GM19099 (cell line): ENCODE results near the gene KHSRP.

Experiments
- POLR2A ChIP-seq: IDR thresholded peaks from 3 replicates; pipeline ENCODE4 v1.6.1; 2011; ENCODE audit warnings: low read depth; ENCODE audit not compliant: insufficient read length; ENCODE audit errors: extremely low read depth

Gene KHSRP

GRCh38 chr19:6455924-6456323 lies 31.3 kb upstream of the KHSRP start:
- TF ChIP-seq POLR2A = no peak

- TF ChIP-seq POLR2A = no peak
Observed at GRCh38 chr19:6453951-6454565, 29.4 kb upstream of the KHSRP start.

GRCh38 chr19:6452899-6453298 lies 28.3 kb upstream of the KHSRP start:
- no peak for TF ChIP-seq POLR2A

GRCh38 chr19:6452223-6452614 lies 27.6 kb upstream of the KHSRP start:
- TF ChIP-seq POLR2A = no peak

GRCh38 chr19:6451583-6452222 lies 27.1 kb upstream of the KHSRP start:
- no peak for TF ChIP-seq POLR2A

- no peak for TF ChIP-seq POLR2A
Observed at GRCh38 chr19:6450166-6450565, 25.6 kb upstream of the KHSRP start.

- TF ChIP-seq POLR2A = no peak
Observed at GRCh38 chr19:6448045-6448444, 23.4 kb upstream of the KHSRP start.

GRCh38 chr19:6446452-6446851 lies 21.8 kb upstream of the KHSRP start:
- TF ChIP-seq POLR2A = no peak

- no peak for TF ChIP-seq POLR2A
Observed at GRCh38 chr19:6443986-6444385, 19.4 kb upstream of the KHSRP start.

GRCh38 chr19:6442087-6442688 lies 17.6 kb upstream of the KHSRP start:
- no peak for TF ChIP-seq POLR2A

GRCh38 chr19:6440905-6441304 lies 16.3 kb upstream of the KHSRP start:
- no peak for TF ChIP-seq POLR2A

- TF ChIP-seq POLR2A = no peak
Observed at GRCh38 chr19:6439743-6440142, 15.1 kb upstream of the KHSRP start.

- no peak for TF ChIP-seq POLR2A
Observed at GRCh38 chr19:6433663-6434062, 9.1 kb upstream of the KHSRP start, which contains the start of gene SLC25A41. TSS of gene SLC25A41 (minus strand) at chr19:6433763. CDS start at chr19:6433693, 70 bp downstream.

GRCh38 chr19:6433165-6433564 lies 8.6 kb upstream of the KHSRP start:
- no peak for TF ChIP-seq POLR2A

GRCh38 chr19:6431891-6432290 lies 7.3 kb upstream of the KHSRP start:
- no peak for TF ChIP-seq POLR2A

- no peak for TF ChIP-seq POLR2A
Observed at GRCh38 chr19:6429419-6430221, 5.0 kb upstream of the KHSRP start.

- TF ChIP-seq POLR2A = no peak
Observed at GRCh38 chr19:6427131-6427530, 2.5 kb upstream of the KHSRP start.
